ENCODE measurements around the gene IL12RB2. TPM values are rescaled to one million over a fixed set of nuclear protein-coding genes. Genes with fewer than 3 reads are reported as not detected.

Gene IL12RB2
- total and polyA plus RNA-seq, 10 of the 15 experiments (the other 5 are each of a cell fraction or from before 2014, with no cell fraction given), result 0.15 to 1.1 (median 0.54) TPM; not detected in 1

GRCh38 chr1:67371043-67371442 is 63.4 kb downstream of the IL12RB2 start:
- Histone ChIP-seq H3K4me1 (ENCODE audit: control insufficient read depth, insufficient read depth, low read length) (no peaks in the 10 kb centered on the region), H3K9ac (ENCODE audit: control insufficient read depth, insufficient read depth, low read length) (no peak overlapping the region), H3K27me3 (replicated peaks in 1 of 2; ENCODE audit: control insufficient read depth in 2 of 2, insufficient read depth in 2 of 2, low read length in 1 of 2) (no peaks in the 10 kb centered on the region), H4K20me1 (ENCODE audit: control insufficient read depth, insufficient read depth) (no peaks in the 10 kb centered on the region), H3K9me3 (replicated peaks; ENCODE audit: control insufficient read depth, insufficient read depth, low read length) (no peaks in the 10 kb centered on the region), H3K4me2 (ENCODE audit: control insufficient read depth, insufficient read depth) (no peak overlapping the region), H2AFZ (ENCODE audit: control insufficient read depth, low read depth, low read length) (no peak overlapping the region), H3K4me3 (no peak overlapping the region), H3K27ac (ENCODE audit: control insufficient read depth, insufficient read depth) (no peak overlapping the region), H3K79me2 (ENCODE audit: control insufficient read depth, insufficient read depth, low read length) (no peaks in the 10 kb centered on the region), H3K36me3 (ENCODE audit: control insufficient read depth in 2 of 2, insufficient read depth in 2 of 2, low read length in 1 of 2) (no peaks in the 10 kb centered on the region)
- ChIA-PET SMC1A (ENCODE audit: uncharacterized antibody, unreplicated experiment) (interaction anchor here (1.1 kb wide), 1 partner anchor 155 kb away, joined by 4 read pairs; no protein-coding TSS in a partner anchor), POLR2A (no interaction called here), CTCF (interaction anchor here (1.4 kb wide), 1 partner anchor 24 kb away, joined by 5 read pairs; no protein-coding TSS in a partner anchor), RAD21 (ENCODE audit: unreplicated experiment) (no interaction called here)
- DNase-seq (ENCODE audit: low read depth, low spot score) (no peak), ATAC-seq (no peak), FAIRE-seq (no peak)
- 91% methylated on average over 2 of the region's 2 CpGs for WGBS (ENCODE audit: insufficient coverage, insufficient replicate concordance, low lambda C conversion rate, missing lambda C conversion rate)
- intact Hi-C loops (cut with micrococcal nuclease; ENCODE audit: unreplicated experiment), result no loop called here
- in situ Hi-C loops (cut with MboI), result no loop called here
- no peak for TF ChIP-seq NBN (IDR thresholded peaks at IDR 0.05)
- no peak for TF ChIP-seq HDGF (IDR thresholded peaks at IDR 0.05)
- TF ChIP-seq ZNF592 (IDR thresholded peaks at IDR 0.05), result no peak
- no peak for TF ChIP-seq TCF3 (IDR thresholded peaks at IDR 0.05; ENCODE audit: borderline replicate concordance, insufficient read depth, low read depth, low read length)
- no peak for TF ChIP-seq E2F4 (IDR thresholded peaks at IDR 0.05; ENCODE audit: low read depth, low read length)
- no peak for TF ChIP-seq ZNF207 (IDR thresholded peaks at IDR 0.05; ENCODE audit: borderline replicate concordance)
- TF ChIP-seq POLR2A (IDR thresholded peaks at IDR 0.05; ENCODE audit: low read depth, low read length), result no peak
- no peak for TF ChIP-seq ZNF687 (IDR thresholded peaks at IDR 0.05)
- no peak for TF ChIP-seq TBL1XR1 (IDR thresholded peaks at IDR 0.05; ENCODE audit: low read depth, low read length)
- no TSS peak for BruUV-seq (replicated peaks)
